ENCODE results near the gene GARIN5A.
A peak's percentile ranks its signal among the peaks of the same experiment; 100 is the strongest.
"Not testable (repeated sequence)": the region's sequence is repeated elsewhere in the genome, so short reads cannot be mapped to it uniquely, and the experiment has no call there.

The GARIN5A gene

GRCh38 chr19:50486823-50487515 lies 10.3 kb upstream of the GARIN5A start:
- peak; percentile 70 for DNase-seq

GRCh38 chr19:50485284-50485955 lies 8.8 kb upstream of the GARIN5A start:
- no peak for DNase-seq

- DNase-seq: no peak
Measured at GRCh38 chr19:50482916-50483315, 6.3 kb upstream of the GARIN5A start.

GRCh38 chr19:50482271-50482855 lies 5.7 kb upstream of the GARIN5A start:
- no peak for DNase-seq

GRCh38 chr19:50481351-50482149 lies 4.9 kb upstream of the GARIN5A start:
- no peak for DNase-seq

GRCh38 chr19:50480281-50481111 lies 3.8 kb upstream of the GARIN5A start:
- DNase-seq: no peak

- DNase-seq: no peak
Measured at GRCh38 chr19:50479761-50480251, 3.2 kb upstream of the GARIN5A start.

GRCh38 chr19:50478901-50479715 lies 2.5 kb upstream of the GARIN5A start:
- no peak for DNase-seq

- no peak for DNase-seq
Measured at GRCh38 chr19:50477751-50478515, 1.3 kb upstream of the GARIN5A start.

- no peak for DNase-seq
Measured at GRCh38 chr19:50476907-50477238, 225 bp upstream of the GARIN5A start.

- no peak for DNase-seq
Measured at GRCh38 chr19:50475736-50476223, 868 bp downstream of the GARIN5A start.

GRCh38 chr19:50475101-50475568 lies 1.5 kb downstream of the GARIN5A start:
- no peak for DNase-seq

- DNase-seq: not testable (repeated sequence)
Measured at GRCh38 chr19:50473336-50473735, 3.3 kb downstream of the GARIN5A start.

- no peak for DNase-seq
Measured at GRCh38 chr19:50468818-50469217, 7.8 kb downstream of the GARIN5A start.

GRCh38 chr19:50467566-50467965 lies 9.1 kb downstream of the GARIN5A start:
- DNase-seq: no peak

- DNase-seq: no peak
Measured at GRCh38 chr19:50466706-50467039, 10.0 kb downstream of the GARIN5A start.

- no peak for DNase-seq
Measured at GRCh38 chr19:50465986-50466705, 10.5 kb downstream of the GARIN5A start.

- DNase-seq: no peak
Measured at GRCh38 chr19:50465000-50465399, 11.6 kb downstream of the GARIN5A start.

- DNase-seq: no peak
Measured at GRCh38 chr19:50464348-50464747, 12.3 kb downstream of the GARIN5A start.

- DNase-seq: no peak
Measured at GRCh38 chr19:50462970-50463369, 13.7 kb downstream of the GARIN5A start.

Data from stimulated activated CD4-positive, alpha-beta T cell treated with anti-CD3 and anti-CD28 coated beads, Interleukin-4, amount 100 ng/mL, for 24 hours (primary cell).